ENCODE data around the gene BLVRB. TPM values are rescaled to one million over a fixed set of nuclear protein-coding genes. Genes with fewer than 3 reads are reported as not detected.

Gene BLVRB
- total and polyA plus RNA-seq, 10 of the 15 experiments (the other 5 are each of a cell fraction or from before 2014, with no cell fraction given), result 6.3 to 53.3 (median 27.8) TPM

DNA sequence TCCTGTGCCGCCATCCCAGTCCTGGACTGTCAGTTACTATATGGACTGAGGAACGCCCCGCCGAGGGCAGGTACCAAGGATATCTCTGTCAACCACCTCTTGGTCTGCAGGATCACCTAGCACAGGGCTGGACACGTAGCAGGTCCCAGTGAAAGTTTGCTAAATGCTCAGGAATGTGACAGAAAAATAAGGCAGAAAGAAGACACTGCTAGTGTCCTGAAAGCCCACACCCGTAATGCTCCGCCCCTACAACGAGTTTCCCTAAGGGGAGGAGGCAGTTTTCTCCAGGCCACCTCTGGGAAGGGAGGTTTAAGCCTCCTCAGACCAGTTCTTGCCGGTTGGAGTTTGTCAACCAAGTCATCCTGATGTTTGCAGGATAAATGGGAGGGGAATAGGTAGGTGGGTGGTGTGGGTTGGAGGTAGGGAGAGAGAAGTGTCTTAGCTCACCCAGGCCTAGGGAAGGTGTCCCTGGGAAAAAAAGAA is 19.7 kb downstream of the BLVRB start (continued):
- TF ChIP-seq FOXM1 (IDR thresholded peaks at IDR 0.05; ENCODE audit: low read depth, low read length) (no peak), BHLHE40 (IDR thresholded peaks at IDR 0.05; ENCODE audit: borderline replicate concordance in 1 of 2, low read depth in 2 of 2, low read length in 1 of 2) (no peak), ASH2L (IDR thresholded peaks at IDR 0.05; ENCODE audit: borderline replicate concordance, low read depth) (no peak)
- TF ChIP-seq, protein P1, sequence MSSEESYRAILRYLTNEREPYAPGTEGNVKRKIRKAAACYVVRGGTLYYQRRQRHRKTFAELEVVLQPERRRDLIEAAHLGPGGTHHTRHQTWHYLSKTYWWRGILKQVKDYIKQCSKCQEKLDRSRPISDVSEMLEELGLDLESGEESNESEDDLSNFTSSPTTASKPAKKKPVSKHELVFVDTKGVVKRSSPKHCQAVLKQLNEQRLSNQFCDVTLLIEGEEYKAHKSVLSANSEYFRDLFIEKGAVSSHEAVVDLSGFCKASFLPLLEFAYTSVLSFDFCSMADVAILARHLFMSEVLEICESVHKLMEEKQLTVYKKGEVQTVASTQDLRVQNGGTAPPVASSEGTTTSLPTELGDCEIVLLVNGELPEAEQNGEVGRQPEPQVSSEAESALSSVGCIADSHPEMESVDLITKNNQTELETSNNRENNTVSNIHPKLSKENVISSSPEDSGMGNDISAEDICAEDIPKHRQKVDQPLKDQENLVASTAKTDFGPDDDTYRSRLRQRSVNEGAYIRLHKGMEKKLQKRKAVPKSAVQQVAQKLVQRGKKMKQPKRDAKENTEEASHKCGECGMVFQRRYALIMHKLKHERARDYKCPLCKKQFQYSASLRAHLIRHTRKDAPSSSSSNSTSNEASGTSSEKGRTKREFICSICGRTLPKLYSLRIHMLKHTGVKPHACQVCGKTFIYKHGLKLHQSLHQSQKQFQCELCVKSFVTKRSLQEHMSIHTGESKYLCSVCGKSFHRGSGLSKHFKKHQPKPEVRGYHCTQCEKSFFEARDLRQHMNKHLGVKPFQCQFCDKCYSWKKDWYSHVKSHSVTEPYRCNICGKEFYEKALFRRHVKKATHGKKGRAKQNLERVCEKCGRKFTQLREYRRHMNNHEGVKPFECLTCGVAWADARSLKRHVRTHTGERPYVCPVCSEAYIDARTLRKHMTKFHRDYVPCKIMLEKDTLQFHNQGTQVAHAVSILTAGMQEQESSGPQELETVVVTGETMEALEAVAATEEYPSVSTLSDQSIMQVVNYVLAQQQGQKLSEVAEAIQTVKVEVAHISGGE (CRISPR knock-in tag; IDR thresholded peaks at IDR 0.05), result no peak
- TF ChIP-seq, protein P2, sequence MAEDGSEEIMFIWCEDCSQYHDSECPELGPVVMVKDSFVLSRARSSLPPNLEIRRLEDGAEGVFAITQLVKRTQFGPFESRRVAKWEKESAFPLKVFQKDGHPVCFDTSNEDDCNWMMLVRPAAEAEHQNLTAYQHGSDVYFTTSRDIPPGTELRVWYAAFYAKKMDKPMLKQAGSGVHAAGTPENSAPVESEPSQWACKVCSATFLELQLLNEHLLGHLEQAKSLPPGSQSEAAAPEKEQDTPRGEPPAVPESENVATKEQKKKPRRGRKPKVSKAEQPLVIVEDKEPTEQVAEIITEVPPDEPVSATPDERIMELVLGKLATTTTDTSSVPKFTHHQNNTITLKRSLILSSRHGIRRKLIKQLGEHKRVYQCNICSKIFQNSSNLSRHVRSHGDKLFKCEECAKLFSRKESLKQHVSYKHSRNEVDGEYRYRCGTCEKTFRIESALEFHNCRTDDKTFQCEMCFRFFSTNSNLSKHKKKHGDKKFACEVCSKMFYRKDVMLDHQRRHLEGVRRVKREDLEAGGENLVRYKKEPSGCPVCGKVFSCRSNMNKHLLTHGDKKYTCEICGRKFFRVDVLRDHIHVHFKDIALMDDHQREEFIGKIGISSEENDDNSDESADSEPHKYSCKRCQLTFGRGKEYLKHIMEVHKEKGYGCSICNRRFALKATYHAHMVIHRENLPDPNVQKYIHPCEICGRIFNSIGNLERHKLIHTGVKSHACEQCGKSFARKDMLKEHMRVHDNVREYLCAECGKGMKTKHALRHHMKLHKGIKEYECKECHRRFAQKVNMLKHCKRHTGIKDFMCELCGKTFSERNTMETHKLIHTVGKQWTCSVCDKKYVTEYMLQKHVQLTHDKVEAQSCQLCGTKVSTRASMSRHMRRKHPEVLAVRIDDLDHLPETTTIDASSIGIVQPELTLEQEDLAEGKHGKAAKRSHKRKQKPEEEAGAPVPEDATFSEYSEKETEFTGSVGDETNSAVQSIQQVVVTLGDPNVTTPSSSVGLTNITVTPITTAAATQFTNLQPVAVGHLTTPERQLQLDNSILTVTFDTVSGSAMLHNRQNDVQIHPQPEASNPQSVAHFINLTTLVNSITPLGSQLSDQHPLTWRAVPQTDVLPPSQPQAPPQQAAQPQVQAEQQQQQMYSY (CRISPR knock-in tag; IDR thresholded peaks at IDR 0.05), result no peak

Data from GM12878 (cell line).